ENCODE data around the gene KANSL1. TPM values are rescaled to one million over a fixed set of nuclear protein-coding genes. Genes with fewer than 3 reads are reported as not detected.

Gene KANSL1
- total RNA-seq, 1 donor from 2014 or later, result 99.8 TPM

Other genes with a start within 250 kb of the KANSL1 start
- not detected in 2 replicates for gene STH, start 194.2 kb downstream of the KANSL1 start, total RNA-seq
- 2.2 and 4.2 TPM in 2 replicates for gene LRRC37A, start 101.7 kb upstream of the KANSL1 start, total RNA-seq
- 10.6 and 12.2 TPM in 2 replicates for gene ARL17B, start 168.3 kb upstream of the KANSL1 start, total RNA-seq